ENCODE data around the gene VWA3B.
"Not testable (repeated sequence)": the region's sequence is repeated elsewhere in the genome, so short reads cannot be mapped to it uniquely, and the experiment has no call there.

VWA3B gene

DNA sequence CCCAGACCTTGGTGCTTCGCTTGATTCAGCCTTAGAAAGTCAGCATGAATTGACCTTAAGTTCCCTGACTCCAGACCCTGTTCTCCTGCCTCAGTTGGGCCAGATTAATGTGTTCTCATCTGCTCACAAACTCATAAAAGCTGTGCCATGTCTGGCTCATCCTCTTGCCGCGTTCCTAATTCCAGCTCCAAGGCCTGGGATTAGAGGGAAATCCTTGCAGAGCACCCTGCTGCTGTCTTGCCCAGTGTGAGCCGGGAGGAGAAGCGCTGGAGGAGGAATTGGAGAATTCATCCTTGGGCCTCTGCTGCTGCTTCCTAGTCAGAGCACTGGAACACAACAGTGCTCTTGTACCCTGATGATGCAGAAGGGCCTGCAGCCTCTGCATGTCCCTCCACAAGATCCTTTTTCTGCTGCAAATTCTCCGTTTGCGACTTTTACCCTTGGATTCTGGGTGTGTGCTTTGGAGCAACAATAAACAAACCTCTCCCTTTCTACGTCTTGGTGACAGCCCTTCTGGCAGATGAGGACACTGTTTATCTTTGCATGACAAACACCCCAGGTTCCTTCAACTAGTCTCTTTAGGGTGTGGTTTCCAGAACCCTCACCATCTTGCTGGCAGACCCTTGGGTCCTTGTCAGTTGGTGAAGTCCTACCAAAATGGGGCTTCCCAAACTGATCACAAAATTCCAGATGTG is 212.4 kb downstream of the VWA3B start:
- DNase-seq: no peak

DNA sequence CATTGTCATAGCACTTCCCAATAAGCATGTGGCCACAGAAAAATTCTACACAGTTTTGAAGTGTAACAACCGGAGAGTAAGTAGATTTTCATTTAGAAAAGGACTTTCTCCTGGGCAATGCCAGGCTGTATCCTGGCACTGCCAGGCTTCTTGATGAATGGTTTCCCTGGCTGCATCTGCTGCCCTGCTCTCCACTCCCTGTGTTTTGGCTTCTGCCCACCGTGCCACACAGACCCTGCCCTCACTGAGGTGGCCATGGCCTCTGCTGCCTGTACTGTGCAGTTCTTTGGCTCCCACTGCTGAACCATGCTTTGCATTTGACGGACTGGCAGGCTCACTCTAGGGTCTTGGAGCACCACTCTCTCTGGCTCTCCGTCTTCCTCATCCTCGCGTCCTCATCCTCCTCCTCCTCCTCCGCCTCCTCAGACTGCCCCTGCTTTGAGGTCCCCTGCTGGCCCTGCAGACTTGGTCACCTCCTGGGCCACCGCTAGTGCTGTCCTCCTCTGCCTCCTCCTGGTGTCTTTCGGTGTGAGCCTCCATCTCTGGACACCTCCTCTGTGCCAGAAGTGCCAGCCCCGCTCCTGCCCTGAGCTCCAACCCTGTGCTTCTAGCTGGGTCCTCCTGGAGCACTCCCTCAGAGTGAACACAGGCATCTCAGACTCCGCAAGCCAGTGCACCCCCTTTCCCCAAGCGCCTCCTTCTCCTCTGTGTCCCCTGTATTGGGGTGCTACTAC is 213.3 kb downstream of the VWA3B start:
- no peak for DNase-seq

DNA sequence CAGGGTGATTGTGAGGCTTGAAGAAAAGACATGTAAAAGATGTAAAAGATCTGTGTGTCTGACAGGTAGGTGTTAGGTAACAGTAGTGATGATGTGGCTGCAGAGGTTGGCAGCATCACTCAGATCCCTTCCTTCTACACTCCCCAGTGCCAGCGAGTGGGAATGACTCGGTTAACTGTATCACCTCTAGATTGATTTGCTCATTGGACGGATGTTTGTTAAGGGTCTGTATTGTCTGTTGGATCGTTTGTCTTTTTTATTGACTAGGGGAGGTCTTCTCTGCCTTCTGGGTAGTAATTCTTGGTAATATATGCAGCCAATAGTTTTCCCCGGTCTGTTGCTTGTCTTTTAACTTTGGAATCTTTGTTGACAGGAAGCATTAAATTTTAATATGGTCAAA is 214.5 kb downstream of the VWA3B start:
- no peak for DNase-seq

DNA sequence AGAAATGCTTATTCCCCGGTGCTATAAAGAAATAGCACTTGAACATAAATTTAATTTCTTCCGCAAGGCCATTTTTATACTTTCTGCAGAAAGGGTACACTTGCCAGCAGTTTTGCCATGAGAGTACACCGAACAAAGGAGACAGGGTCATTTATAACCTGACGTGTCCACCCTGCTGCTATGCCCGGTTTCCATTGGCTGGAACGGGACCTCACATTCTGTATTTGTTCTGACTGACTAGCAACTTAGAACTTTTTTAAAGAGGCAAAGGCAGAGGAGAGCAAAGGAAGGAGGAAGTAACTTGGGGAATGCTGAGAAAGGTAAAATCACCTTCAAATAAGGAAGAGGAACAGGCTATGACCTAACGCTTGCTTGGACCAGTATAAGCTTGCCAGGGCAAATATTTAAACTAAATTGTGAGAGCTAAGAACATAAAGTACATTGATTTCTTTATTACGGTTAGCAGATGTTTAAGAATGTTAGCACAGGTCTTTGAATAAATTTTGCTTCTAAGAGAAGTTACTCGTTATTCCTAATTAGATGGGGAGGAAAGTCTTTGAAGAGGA is 220.2 kb downstream of the VWA3B start:
- not testable (repeated sequence) for DNase-seq

DNA sequence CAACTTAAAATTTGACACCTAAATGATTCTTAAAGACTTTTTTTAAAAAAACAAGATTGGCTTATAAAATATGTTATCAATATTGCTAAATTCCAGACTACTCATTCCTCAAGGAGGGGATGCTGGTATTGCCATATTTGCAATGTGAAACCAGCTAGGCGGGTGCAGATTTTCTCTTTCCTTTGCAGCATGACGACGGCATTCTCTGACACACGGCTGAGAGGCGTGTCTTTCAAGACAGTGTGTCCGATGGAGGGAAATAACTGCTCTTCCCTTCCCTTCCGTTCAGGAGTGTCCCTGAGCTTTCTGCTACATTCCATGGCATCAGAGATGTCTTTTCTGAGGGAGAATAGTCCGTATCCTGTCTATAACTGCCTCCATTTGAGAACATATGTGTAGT is 221.1 kb downstream of the VWA3B start:
- DNase-seq: no peak

DNA sequence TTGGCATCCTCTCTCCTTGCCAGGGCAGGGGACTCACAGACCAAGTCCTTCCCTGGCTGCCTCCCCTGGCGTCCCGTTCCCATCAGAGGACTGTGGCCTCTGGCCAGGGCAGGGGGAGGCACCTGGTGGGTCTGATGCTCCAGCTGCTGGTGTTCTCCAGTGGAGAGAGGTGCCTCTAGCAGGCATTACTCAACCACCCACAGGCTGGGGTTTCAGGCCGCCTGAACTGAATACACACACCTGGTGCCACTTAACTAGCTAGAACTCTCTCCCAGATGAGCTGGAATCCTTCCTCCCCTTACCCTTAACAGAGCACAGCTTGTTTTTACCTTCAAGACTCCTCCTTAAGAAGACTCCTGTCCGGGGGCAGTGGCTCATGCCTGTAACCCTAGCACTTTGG is 221.6 kb downstream of the VWA3B start:
- no peak for DNase-seq

DNA sequence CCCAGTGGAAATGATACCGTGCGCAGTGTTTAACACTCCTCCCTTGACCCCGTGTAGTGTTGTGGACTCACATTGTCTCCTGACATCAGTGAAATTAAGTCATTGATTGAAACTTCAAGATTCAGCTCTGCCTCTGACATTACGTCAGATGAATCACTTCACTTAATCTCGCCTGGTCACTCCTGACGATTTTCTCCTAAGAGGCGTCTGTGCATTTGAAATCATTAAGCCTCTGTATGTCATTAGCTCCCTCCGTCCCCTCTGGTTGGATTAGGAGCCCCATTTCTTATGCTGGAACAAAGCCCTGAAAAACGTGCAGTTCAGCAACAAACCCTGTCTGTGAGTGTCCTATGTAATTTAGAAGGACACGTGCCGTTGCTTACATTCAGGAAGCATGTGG is 222.6 kb downstream of the VWA3B start:
- DNase-seq: no peak

DNA sequence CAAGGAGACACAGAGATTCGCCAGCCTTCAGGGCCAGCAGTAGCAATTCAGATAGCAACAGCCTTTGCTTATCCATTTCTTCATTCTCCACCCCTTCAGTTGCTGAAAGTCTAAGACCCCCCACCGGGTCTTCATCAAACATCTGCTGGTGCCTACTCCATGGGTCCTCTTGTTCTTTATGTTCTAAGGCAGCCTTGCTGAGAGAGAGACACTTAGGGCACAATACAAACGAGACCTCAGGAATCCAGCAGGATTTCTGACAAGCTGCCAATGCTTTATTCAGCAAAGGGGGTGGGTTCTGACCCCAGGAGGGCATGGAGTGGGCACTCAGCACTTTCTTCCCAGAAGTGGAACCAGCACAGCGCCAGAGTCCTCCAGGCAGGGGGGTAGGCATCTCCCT is 223.0 kb downstream of the VWA3B start:
- no peak for DNase-seq

DNA sequence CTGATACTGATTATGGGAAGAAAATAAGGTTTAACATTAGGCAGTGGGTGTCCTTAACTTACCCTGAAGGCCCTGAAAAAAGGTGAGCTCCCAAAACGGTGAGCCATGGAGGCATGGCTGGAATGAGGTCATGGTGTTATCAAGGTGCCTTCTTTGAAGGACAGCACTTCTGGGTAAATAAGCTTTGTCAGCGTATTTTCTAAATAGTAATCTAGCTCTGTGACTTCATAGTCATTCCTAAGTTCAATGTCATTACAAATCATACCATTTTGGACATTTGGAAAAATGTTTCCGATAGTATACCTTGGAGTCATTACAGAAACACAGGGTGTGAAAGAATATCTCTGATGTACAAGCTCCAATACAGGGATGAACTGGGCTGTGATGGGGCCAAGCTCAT is 224.1 kb downstream of the VWA3B start:
- DNase-seq: no peak

DNA sequence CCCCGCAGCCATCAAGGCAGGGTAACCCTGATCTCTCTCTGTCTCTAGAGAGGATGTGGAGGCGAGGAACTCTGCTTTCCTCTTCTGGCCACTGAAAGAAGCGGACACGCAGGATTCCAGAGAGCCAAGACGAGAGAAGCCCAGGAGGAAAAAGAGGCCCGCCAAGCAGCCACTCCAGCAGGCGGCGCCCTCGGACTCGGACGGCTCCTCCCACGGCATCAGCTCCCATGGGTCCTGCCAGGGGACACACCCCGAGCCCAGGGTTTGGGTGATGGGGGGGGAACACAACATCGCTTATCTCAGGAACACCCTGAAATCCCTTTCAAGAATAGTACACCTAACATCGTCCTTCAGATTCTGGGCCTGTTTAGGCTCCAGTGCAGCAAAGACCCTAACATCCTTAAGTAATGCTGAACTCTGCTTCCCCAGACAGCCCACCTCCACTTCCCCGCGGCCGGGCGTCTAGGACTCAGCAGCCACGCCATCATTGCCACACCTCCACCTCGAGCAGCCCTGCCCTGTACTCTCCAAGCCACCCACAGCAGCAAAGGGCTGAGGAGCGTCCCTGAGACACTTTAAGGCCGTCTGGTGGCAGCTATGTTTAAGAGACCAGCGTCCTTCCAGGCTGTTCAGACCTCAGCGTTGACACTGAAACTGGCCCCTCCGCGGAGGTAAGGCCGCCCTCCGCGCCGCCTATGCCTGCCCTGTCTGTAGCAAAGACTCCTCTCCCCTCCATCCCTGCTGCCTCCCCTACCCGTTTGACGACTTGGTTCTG is 225.0 kb downstream of the VWA3B start:
- DNase-seq: no peak

DNA sequence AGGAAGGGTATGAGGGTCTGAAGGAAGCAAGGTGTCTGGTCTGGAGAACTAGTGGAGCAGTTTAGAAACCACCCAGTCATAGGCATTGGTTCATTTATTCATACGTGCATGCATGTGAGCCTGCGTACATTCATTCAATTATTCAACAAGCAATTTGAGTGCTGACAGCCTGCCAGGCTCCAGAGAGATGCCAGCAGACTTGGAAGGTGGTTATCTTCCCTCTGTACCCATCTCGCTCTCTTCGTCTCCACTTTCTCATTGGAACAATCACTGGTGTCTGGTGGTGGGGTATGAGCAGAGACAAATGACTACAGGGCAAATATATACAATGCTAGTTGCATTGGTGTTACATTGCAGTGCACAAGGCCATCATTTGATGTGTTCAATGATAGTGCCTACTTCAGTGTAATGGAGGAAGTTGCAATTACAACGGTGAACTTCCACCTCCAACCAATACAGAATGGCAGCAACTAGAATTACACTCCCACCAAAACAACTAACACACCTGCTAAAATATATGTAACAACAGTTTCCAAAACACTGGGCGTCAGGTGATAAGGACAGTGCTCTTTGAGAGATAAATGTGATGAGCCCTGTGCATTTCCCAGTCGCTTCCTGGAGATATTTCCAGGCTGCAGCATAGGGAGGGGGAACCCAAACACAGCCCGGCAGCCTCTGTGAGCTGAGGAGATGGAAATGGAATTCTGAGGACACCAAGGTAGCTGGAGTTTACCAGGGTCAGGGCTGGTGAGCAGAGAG is 226.7 kb downstream of the VWA3B start:
- DNase-seq: no peak

DNA sequence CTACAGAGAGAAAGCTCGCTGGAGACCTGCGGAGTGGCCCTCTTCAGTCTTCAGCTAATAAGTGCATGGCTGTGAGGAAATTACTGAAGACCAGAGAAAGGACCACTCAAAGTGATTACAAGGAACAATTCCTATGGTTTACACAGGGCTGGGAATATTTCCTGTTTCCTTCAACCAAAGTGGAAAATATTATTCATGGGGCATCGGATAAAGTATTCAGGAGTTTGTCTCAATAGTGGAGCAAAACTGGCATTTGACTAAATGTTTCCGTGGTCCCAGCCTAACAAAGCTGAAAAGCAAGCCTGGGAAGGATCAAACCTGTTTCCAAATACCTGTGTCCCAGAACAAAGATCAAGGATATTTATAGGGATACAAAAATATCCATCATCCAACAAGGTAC is 227.3 kb downstream of the VWA3B start:
- DNase-seq: no peak

DNA sequence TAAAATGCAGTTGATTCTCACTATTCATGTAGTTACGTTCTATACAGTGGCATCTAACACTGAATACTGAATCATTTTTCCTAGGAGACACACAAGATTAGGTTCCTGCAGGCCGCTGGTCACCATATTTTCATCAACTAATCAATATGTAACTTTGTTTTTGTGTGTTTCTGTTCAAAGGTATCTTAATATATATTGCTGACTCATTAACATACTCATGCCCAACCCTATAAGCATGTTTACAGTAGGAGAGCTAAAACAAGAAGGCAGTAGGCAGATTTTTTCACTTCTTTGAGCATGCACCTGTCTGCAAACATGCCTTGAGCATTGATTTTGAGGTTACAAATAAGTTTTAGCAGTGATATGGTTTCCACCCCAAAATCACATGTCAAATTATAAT is 229.0 kb downstream of the VWA3B start:
- no peak for DNase-seq

DNA sequence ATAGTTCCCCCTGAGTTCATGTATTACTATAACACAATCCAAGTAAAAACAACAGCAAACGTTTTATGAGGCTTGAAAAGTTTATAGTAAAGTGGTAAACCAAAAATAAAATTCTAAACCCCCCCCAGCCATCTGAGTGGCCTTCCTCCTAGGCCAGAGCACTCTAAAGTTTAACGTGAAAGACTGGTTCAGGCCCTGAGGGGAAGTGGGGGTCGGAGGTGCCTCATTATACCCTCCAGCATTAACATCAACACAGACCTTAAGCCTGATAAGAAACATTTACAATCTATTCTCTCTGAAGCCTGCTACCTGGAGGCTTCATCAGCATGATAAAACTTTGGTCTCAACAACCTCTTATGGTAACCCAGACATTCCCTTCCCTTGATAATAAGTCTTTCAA is 230.2 kb downstream of the VWA3B start:
- no peak for DNase-seq

DNA sequence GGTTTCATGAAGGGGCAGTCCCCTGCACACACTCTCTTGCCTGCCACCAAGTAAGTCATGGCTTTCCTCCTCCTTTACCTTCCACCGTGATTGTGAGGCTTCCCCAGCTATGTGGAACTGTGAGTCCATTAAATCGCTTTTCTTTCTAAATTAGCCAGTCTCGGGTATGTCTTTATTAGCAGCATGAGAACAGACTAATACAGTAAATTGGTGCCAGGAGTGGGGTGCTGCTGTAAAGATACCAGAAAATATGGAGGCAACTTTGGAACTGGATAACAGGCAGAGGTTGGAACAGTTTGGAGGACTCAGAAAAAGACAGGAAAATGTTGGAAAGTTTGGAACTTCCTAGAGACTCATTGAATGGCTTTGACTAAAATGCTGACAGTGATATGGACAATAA is 233.2 kb downstream of the VWA3B start:
- not testable (repeated sequence) for DNase-seq

DNA sequence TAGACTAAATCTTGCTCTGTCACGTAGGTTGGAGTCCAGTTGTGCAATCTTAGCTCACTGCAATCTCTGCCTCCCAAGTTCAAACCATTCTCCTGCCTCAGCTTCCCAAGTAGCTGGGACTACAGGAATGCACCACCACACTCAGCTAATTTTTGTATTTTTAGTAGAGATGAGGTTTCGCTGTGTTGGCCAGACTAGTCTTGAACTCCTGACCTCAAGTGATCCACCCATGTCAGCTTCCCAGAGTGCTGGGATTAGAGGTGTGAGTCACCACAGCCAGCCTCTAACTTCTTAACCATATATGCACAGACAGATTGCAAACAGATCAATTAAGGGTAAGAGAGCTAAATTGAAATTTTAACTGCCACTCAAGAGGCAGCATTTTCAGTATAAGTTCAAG is 237.2 kb downstream of the VWA3B start:
- DNase-seq: peak; percentile 91

DNA sequence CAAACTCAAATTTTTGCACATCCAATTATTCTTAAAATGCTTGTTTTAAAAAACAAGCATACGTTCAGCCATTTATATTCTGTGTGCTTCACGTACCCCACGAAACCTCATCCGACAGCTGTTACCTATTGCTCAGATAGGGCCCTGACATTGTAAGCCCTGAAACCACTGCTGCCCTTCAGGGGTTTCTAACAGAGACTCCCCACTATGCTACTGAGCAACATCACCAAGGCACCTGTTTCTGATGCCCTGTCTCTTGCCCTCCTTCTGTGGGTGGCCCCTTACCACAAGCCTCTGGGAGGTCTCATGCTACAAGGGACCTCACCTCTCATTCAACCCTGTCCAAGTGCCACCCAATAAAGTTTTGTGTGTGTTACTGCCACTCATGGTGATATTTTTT is 240.8 kb downstream of the VWA3B start:
- DNase-seq: no peak

DNA sequence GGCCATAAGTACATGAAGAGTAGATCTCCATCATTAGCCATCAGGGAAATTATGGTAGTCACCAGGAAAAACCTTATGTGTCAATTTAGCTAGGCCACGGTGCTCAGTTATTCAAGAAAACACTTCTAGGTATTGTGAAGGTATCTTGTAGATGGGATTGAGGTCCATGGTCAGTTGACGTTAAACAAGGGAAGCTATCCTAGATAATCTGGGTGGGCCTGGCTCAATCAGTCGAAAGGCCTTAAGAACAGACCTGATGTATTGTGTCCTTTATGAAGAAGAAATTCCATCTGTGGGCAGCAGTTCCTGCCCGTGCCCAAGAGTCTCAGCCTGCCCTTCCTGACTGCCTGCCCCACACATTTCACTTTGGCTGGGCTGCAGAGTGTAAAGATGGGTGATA is 242.6 kb downstream of the VWA3B start:
- no peak for DNase-seq

DNA sequence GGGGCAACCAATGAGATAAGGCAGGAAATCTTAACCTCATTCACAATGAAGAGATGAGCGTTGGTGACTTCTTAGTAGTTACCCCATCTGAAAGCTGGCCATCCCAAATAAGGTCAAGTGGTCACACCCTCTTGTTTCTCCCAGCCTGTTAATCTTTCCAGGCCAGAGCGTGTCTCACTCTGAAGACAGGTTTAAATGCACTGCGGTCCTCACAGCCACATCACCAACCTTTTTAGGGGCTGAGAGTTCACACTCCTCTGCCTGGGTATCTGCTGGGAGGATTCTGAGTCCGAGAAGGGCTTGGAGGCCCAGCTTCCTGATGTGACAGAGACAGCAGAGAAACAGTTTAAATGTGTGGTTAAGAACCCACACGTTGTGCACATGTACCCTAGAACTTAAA is 246.0 kb downstream of the VWA3B start:
- DNase-seq: no peak

DNA sequence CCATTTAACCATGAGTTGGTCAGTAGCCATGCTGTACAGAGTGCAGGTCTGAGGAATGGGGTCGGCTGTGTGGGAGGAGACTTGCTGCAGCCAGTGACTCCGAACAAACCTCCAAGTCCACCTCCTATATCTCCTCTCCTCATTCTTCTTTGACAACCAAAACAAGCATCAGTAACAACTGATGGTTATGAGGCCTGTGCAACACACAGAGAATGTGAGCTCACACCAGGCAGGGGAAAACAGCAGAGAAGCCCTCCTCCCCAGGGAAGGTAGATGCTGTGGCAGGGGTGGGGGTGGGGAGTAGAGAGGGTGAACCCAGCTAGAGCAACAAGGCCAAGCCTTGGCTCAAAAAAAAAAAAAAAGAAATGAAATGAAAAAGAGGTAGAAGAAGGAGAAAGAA is 247.0 kb downstream of the VWA3B start:
- DNase-seq: no peak

DNA sequence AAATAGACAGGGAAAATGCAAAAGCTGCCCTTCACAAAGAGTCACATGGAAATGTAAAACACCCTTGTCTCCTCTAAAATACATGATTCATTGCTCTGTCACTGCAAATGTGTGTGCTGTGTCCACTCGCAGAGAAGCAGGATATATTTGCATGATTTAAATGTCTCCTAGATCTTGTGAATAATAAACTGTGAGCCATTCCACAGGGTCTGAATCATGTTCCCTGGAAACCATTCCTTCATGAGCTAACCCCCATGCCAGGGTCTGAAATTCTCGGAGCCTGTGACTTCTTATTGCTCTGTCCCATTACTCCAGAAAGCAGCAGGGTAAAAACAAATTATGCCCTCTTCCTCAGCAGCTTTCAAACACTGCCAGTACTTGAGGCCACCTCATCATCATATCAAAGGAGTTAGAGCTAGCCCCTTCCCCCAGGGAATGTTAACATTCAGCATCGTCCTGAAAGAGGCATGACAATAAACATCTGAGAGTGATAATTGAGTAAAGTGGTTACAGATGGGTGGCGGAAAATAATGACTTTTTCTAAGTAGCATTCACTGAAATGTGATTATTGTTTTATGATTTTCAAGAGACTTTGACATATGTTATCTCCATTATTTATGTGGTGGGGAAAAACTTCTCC is 247.6 kb downstream of the VWA3B start:
- DNase-seq: peak; percentile 97

DNA sequence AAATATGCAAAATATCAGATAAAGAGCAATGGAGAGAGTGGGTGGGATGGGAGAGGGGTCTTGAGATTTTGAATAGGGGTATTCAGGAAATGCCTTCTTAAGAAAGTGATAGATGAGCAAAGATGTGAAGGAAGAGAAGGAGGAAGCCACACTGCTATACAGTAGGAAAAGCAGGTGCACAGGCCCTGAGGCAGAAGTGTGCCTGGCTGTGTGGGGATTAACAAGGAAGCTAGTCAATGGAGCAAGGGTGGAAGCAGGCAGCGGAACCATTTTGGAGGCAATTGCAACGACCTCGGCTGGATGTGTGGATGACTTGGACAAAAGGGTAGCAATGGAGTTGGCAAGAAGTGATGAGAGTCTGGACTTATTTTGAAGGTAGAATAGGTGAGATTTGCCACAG is 248.3 kb downstream of the VWA3B start:
- no peak for DNase-seq

Measured in HCEC 1CT (cell line).